ENCODE results near the gene PRR5L.
A peak's percentile ranks its signal among the peaks of the same experiment; 100 is the strongest.

- TF ChIP-seq EZH2 (IDR thresholded peaks at IDR 0.05; ENCODE audit: low read depth, unreplicated experiment) (no peak), REST (IDR thresholded peaks at IDR 0.05; ENCODE audit: unreplicated experiment) (no peak), POLR2AphosphoS5 (IDR thresholded peaks at IDR 0.05; ENCODE audit: low read depth) (no peak)
- TF ChIP-seq, protein P1, sequence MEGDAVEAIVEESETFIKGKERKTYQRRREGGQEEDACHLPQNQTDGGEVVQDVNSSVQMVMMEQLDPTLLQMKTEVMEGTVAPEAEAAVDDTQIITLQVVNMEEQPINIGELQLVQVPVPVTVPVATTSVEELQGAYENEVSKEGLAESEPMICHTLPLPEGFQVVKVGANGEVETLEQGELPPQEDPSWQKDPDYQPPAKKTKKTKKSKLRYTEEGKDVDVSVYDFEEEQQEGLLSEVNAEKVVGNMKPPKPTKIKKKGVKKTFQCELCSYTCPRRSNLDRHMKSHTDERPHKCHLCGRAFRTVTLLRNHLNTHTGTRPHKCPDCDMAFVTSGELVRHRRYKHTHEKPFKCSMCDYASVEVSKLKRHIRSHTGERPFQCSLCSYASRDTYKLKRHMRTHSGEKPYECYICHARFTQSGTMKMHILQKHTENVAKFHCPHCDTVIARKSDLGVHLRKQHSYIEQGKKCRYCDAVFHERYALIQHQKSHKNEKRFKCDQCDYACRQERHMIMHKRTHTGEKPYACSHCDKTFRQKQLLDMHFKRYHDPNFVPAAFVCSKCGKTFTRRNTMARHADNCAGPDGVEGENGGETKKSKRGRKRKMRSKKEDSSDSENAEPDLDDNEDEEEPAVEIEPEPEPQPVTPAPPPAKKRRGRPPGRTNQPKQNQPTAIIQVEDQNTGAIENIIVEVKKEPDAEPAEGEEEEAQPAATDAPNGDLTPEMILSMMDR (conservative IDR thresholded peaks at IDR 0.05; ENCODE audit: low read depth in 2 of 2), result peak; percentile 29 to 51; a peak in 3 of 4 replicates
Observed at GRCh38 chr11:36271794-36272407, 24.2 kb upstream of the PRR5L start.

All from GM23338 (cell line).